ENCODE data around the gene MYO18A.

- TF ChIP-seq CTCF (IDR thresholded peaks at IDR 0.05) (no peak), POLR2A (IDR thresholded peaks at IDR 0.05) (no peak)
Measured at GRCh38 chr17:29060475-29060874, 119.7 kb downstream of the MYO18A start.
